CD4-positive, alpha-beta T cell (primary cell): Measurements from ENCODE around the gene DBX1. TPM values are rescaled to one million over a fixed set of nuclear protein-coding genes. Genes with fewer than 3 reads are reported as not detected.

ENCODE experiments used
- ATAC-seq: fragments of 200-7000 bp; cut with Tn5 transposase; one replicate; pipeline ENCODE4 v1.10.0; 2022; ENCODE audit warnings: mild to moderate bottlenecking; ENCODE audit not compliant: poor library complexity
- CTCF ChIA-PET: fragments of 350-600 bp; sonication (Branson Sonifier 250); formaldehyde crosslinking; loops from one replicate; lab custom pipeline; 2021; ENCODE audit warnings: antibody characterized with exemption, inconsistent platforms; lab: Charles Lee
- POLR2A ChIA-PET: fragments of 350-600 bp; sonication (Branson Sonifier 250); formaldehyde crosslinking; loops from one replicate; lab custom pipeline; 2021; ENCODE audit warnings: antibody characterized with exemption, inconsistent platforms; lab: Charles Lee
- DNase-seq, 14 experiments: peaks; one replicate each; pipeline ENCODE4 v3.0.0-alpha.2; 2013 to 2020; ENCODE audit warnings: mixed read lengths in 2 of 14
- H3K27ac ChIP-seq, 2 donors: one replicate each; pipeline versions ENCODE4 v1.5.1 to v1.7.0; 2013; ENCODE audit warnings: low read length in 2 of 2, low read depth in 1 of 2, mild to moderate bottlenecking in 1 of 2
- H3K27me3 ChIP-seq, 2 experiments: 1 replicate in 1 of 2; 2 replicates in 1 of 2; pipeline versions ENCODE4 v1.6.1 to v1.7.0; 2013; ENCODE audit warnings: low read length in 2 of 2, control low read depth in 1 of 2, mild to moderate bottlenecking in 1 of 2, moderate library complexity in 1 of 2; ENCODE audit not compliant: insufficient read depth in 2 of 2, control insufficient read depth in 1 of 2
- H3K36me3 ChIP-seq: one replicate; pipeline ENCODE4 v1.6.1; 2013; ENCODE audit warnings: low read length, control low read depth; ENCODE audit not compliant: insufficient read depth
- H3K4me1 ChIP-seq: one replicate; pipeline ENCODE4 v1.6.1; 2013; ENCODE audit warnings: low read length, control low read depth; ENCODE audit not compliant: insufficient read depth
- H3K4me3 ChIP-seq: one replicate; pipeline ENCODE4 v1.5.1; 2013; ENCODE audit warnings: mild to moderate bottlenecking, low read length, moderate library complexity
- H3K9me3 ChIP-seq, 2 experiments: 1 replicate in 1 of 2; 2 replicates in 1 of 2; pipeline versions ENCODE4 v1.6.1 to v1.7.0; 2013; ENCODE audit warnings: low read length in 2 of 2, mild to moderate bottlenecking in 2 of 2, control low read depth in 1 of 2, moderate library complexity in 1 of 2; ENCODE audit not compliant: control insufficient read depth in 1 of 2, insufficient read depth in 1 of 2
- H3K27ac Mint-ChIP-seq: one replicate; pipeline ENCODE4 v1.8.0; 2020; ENCODE audit warnings: mixed read lengths
- H3K27me3 Mint-ChIP-seq: one replicate; pipeline ENCODE4 v1.8.0; 2021; ENCODE audit warnings: mixed read lengths
- H3K36me3 Mint-ChIP-seq: one replicate; pipeline ENCODE4 v1.8.0; 2021; ENCODE audit warnings: low read depth, mixed read lengths
- H3K4me1 Mint-ChIP-seq: one replicate; pipeline ENCODE4 v1.8.0; 2021; ENCODE audit warnings: low read depth, mixed read lengths
- H3K4me3 Mint-ChIP-seq: one replicate; pipeline ENCODE4 v1.8.0; 2020; ENCODE audit warnings: mild to moderate bottlenecking, mixed read lengths
- H3K9me3 Mint-ChIP-seq: one replicate; pipeline ENCODE4 v1.8.0; 2020; ENCODE audit warnings: mixed read lengths
- CTCF ChIP-seq: fragments of 200-600 bp; IDR thresholded peaks from one replicate; pipeline ENCODE4 v1.8.0; 2022; ENCODE audit warnings: antibody characterized with exemption, mild to moderate bottlenecking
- intact Hi-C, 2 experiments: fragments of 100-400 bp; cut with DNase I in 1 of 2; cut with micrococcal nuclease in 1 of 2; formaldehyde crosslinking; loops; one replicate each; pipeline versions ENCODE4 v1.15.1 to v1.9.0; 2023 to 2025; cut with DNase I, micrococcal nuclease
- total RNA-seq, 174 experiments: library from RNA in 2 of 174; stranded (reverse) in 2 of 174; gene quantifications; one replicate each; pipeline ENCODE4 v1.2.3 and lab custom pipeline; 2021 to 2026

The DBX1 gene
- total RNA-seq, 2 experiments from 2014 or later = 0.17 to 0.19 TPM

- Mint-ChIP-seq H3K4me1 (no peaks in the 10 kb centered on the region), H3K27me3 (peaks cover 69% of the 10 kb centered on the region), H3K4me3 (no peak overlapping the region), H3K27ac (no peak overlapping the region), H3K36me3 (no peaks in the 10 kb centered on the region), H3K9me3 (peaks cover 7% of the 10 kb centered on the region)
- no peak overlapping the region for H3K4me3 ChIP-seq
- H3K9me3 ChIP-seq = peaks cover 0 to 4% of the 10 kb centered on the region in 2 experiments
- no peak overlapping the region for H3K27ac ChIP-seq
- ChIA-PET POLR2A (no interaction called here), CTCF (no interaction called here)
- peaks cover 17 to 18% of the 10 kb centered on the region in 2 experiments for H3K27me3 ChIP-seq
- TF ChIP-seq CTCF = no peak
- ATAC-seq (no peak), DNase-seq (no peak)
- no peaks in the 10 kb centered on the region for H3K4me1 ChIP-seq
- intact Hi-C loops = no loop called here
- H3K36me3 ChIP-seq = no peaks in the 10 kb centered on the region
Observed at GRCh38 chr11:20178976-20179375, 18.7 kb upstream of the DBX1 start.

- Histone ChIP-seq H3K4me1 (no peaks in the 10 kb centered on the region), H3K27me3 (peaks cover 15 to 17% of the 10 kb centered on the region in 2 experiments), H3K36me3 (no peaks in the 10 kb centered on the region), H3K9me3 (peaks cover 0 to 2% of the 10 kb centered on the region in 2 experiments), H3K27ac (no peak overlapping the region), H3K4me3 (no peak overlapping the region)
- ATAC-seq (no peak), DNase-seq (no peak)
- ChIA-PET CTCF (no interaction called here), POLR2A (no interaction called here)
- Mint-ChIP-seq H3K36me3 (no peaks in the 10 kb centered on the region), H3K9me3 (peaks cover 4% of the 10 kb centered on the region), H3K27ac (no peak overlapping the region), H3K27me3 (peaks cover 73% of the 10 kb centered on the region), H3K4me3 (no peak overlapping the region), H3K4me1 (no peaks in the 10 kb centered on the region)
- TF ChIP-seq CTCF = no peak
- intact Hi-C loops = no loop called here
Observed at GRCh38 chr11:20177136-20177535, 16.9 kb upstream of the DBX1 start.

GRCh38 chr11:20172721-20173447, 12.6 kb upstream of the DBX1 start:
- Mint-ChIP-seq H3K27me3 (peaks cover 83% of the 10 kb centered on the region), H3K9me3 (peaks cover 5% of the 10 kb centered on the region), H3K36me3 (no peaks in the 10 kb centered on the region), H3K4me1 (no peaks in the 10 kb centered on the region), H3K27ac (no peak overlapping the region), H3K4me3 (no peak overlapping the region)
- Histone ChIP-seq H3K4me3 (no peak overlapping the region), H3K9me3 (peaks cover 0 to 3% of the 10 kb centered on the region in 2 experiments), H3K36me3 (no peaks in the 10 kb centered on the region), H3K27me3 (peaks cover 5 to 27% of the 10 kb centered on the region in 2 experiments), H3K4me1 (no peaks in the 10 kb centered on the region), H3K27ac (no peak overlapping the region)
- CTCF ChIA-PET = no interaction called here
- POLR2A ChIA-PET = no interaction called here
- DNase-seq (no peak), ATAC-seq (no peak)
- intact Hi-C loops = no loop called here
- no peak for TF ChIP-seq CTCF
